Measurements from ENCODE around the gene PTPA. TPM values are rescaled to one million over a fixed set of nuclear protein-coding genes. Genes with fewer than 3 reads are reported as not detected.

PTPA gene
- total RNA-seq, 2 donors from 2014 or later = 94.5 to 142 TPM

DNA sequence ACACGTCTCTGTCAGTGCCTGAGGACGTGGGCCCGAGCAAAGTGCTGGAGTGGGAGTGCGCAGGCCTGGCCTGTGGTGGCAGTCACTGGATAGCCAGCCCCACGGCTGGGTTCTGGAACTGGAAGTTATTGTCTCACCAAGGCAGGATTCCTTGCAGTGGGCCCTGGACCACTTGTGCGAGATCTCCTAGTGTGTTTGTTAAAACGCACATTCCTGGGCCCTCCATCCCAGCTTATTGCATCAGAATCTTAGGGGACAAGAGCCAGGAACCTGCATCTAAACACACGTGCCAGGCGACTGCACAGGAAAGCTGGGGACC is 26.9 kb downstream of the PTPA start:
- Histone ChIP-seq H3K36me3 (peaks cover 11% of the 10 kb centered on the region), H3K9me3 (no peaks in the 10 kb centered on the region), H3K27me3 (no peaks in the 10 kb centered on the region), H3K9ac (ENCODE audit: low read depth in 2 of 2, low read length in 2 of 2) (peak overlapping the region; percentile 52 to 57), H3K27ac (peak overlapping the region; percentile 98), H3K4me1 (peaks cover 25% of the 10 kb centered on the region), H3K4me3 (no peak overlapping the region)
- TF ChIP-seq, protein P1, sequence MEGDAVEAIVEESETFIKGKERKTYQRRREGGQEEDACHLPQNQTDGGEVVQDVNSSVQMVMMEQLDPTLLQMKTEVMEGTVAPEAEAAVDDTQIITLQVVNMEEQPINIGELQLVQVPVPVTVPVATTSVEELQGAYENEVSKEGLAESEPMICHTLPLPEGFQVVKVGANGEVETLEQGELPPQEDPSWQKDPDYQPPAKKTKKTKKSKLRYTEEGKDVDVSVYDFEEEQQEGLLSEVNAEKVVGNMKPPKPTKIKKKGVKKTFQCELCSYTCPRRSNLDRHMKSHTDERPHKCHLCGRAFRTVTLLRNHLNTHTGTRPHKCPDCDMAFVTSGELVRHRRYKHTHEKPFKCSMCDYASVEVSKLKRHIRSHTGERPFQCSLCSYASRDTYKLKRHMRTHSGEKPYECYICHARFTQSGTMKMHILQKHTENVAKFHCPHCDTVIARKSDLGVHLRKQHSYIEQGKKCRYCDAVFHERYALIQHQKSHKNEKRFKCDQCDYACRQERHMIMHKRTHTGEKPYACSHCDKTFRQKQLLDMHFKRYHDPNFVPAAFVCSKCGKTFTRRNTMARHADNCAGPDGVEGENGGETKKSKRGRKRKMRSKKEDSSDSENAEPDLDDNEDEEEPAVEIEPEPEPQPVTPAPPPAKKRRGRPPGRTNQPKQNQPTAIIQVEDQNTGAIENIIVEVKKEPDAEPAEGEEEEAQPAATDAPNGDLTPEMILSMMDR (IDR thresholded peaks at IDR 0.05) = no peak
- no peak for DNase-seq
- intact Hi-C loops (cut with DNase I) = loop anchor here (5.0 kb wide), 1 partner anchor 649 kb away; no protein-coding TSS in a partner anchor

GRCh38 chr9:129138476-129139232 is 27.4 kb downstream of the PTPA start:
- H3K9me3 ChIP-seq = no peaks in the 10 kb centered on the region
- no peak overlapping the region for H3K4me3 ChIP-seq
- H3K36me3 ChIP-seq = peaks cover 11% of the 10 kb centered on the region
- peak; percentile 42 for DNase-seq
- TF ChIP-seq, protein P1 (IDR thresholded peaks at IDR 0.05) = no peak
- H3K27ac ChIP-seq = peak overlapping the region; percentile 98
- intact Hi-C loops (cut with DNase I) = loop anchor here (5.0 kb wide), 1 partner anchor 649 kb away; no protein-coding TSS in a partner anchor
- H3K4me1 ChIP-seq = peaks cover 25% of the 10 kb centered on the region
- H3K9ac ChIP-seq (ENCODE audit: low read depth in 2 of 2, low read length in 2 of 2) = peak overlapping the region; percentile 52 to 57
- no peaks in the 10 kb centered on the region for H3K27me3 ChIP-seq

DNA sequence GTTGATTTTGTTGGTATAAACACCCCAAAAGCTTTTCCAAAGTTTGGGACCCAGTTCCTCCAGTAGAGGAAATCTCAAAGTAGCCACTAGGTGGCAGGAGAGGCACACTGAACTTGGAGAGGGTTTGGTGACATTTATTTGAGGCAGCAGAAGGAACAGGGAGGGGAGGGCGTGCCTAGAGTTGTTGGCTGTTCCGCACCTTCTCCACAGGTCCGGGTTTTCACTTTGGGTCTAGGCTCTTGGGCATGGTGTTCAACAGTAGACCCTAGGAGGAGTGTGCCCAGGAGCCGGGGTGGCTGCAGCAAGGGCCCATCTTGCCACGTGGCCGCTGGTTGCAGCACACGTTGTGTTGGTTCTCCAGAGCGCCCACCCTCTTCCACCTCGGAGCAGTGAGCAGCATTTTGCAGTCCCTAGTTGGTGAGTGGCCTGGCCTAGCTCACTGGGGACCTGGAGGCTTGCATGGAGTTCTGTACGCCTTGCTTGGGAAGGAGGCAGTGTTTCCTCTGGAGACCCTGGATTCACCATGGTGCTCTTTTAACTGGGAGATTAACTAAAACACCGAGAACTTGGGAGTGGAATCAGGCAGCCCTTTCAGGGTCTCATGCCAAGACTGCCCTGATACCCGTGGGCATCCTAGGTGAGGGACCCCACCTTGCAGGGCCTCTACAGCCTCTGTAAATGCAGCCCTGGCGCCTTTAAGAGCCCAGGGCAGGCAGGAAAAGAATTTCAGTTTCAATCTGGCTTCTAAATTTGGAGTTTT is 28.2 kb downstream of the PTPA start:
- no peaks in the 10 kb centered on the region for H3K27me3 ChIP-seq
- peaks cover 25% of the 10 kb centered on the region for H3K4me1 ChIP-seq
- H3K4me3 ChIP-seq = peak overlapping the region; percentile 29
- peak overlapping the region; percentile 98 for H3K27ac ChIP-seq
- H3K9me3 ChIP-seq = no peaks in the 10 kb centered on the region
- H3K36me3 ChIP-seq = peaks cover 11% of the 10 kb centered on the region
- peak overlapping the region; percentile 72 to 99 for H3K9ac ChIP-seq (ENCODE audit: low read depth in 2 of 2, low read length in 2 of 2)
- intact Hi-C loops (cut with DNase I) = loop anchor here (5.0 kb wide), 1 partner anchor 648 kb away; no protein-coding TSS in a partner anchor
- peak; percentile 92 for DNase-seq
- TF ChIP-seq, protein P1 (IDR thresholded peaks at IDR 0.05) = peak; percentile 91

GRCh38 chr9:129139993-129140396 is 28.8 kb downstream of the PTPA start:
- TF ChIP-seq, protein P1 (IDR thresholded peaks at IDR 0.05) = no peak
- peak; percentile 92 for DNase-seq
- Histone ChIP-seq H3K4me3 (peak overlapping the region; percentile 29), H3K27ac (peak overlapping the region; percentile 98), H3K4me1 (peaks cover 25% of the 10 kb centered on the region), H3K36me3 (peaks cover 11% of the 10 kb centered on the region), H3K9ac (ENCODE audit: low read depth in 2 of 2, low read length in 2 of 2) (peak overlapping the region; percentile 72 to 99), H3K27me3 (no peaks in the 10 kb centered on the region), H3K9me3 (no peaks in the 10 kb centered on the region)
- intact Hi-C loops (cut with DNase I) = loop anchor here (5.0 to 10.0 kb wide), 2 partner anchors 355 to 647 kb away; no protein-coding TSS in a partner anchor

GRCh38 chr9:129140397-129141065 is 29.3 kb downstream of the PTPA start:
- peak; percentile 71 for DNase-seq
- intact Hi-C loops (cut with DNase I) = loop anchor here (10.0 kb wide), 1 partner anchor 354 kb away; no protein-coding TSS in a partner anchor
- TF ChIP-seq, protein P1 (IDR thresholded peaks at IDR 0.05) = no peak
- peak overlapping the region; percentile 29 for H3K4me3 ChIP-seq
- peak overlapping the region; percentile 98 for H3K27ac ChIP-seq
- H3K9me3 ChIP-seq = no peaks in the 10 kb centered on the region
- H3K9ac ChIP-seq (ENCODE audit: low read depth in 2 of 2, low read length in 2 of 2) = peak overlapping the region; percentile 72 to 99
- H3K36me3 ChIP-seq = peaks cover 11% of the 10 kb centered on the region
- no peaks in the 10 kb centered on the region for H3K27me3 ChIP-seq
- H3K4me1 ChIP-seq = peaks cover 25% of the 10 kb centered on the region
